Endothelial cell of umbilical vein (primary cell): Measurements from ENCODE around the gene CYB5R4. TPM values are rescaled to one million over a fixed set of nuclear protein-coding genes. Genes with fewer than 3 reads are reported as not detected.

ENCODE experiments used
- BruUV-seq: library from RNA; stranded (reverse); fragments of 400-500 nt; replicated peaks from 2 replicates; lab custom pipeline; 2021; lab: Mats Ljungman, UMichigan
- CTCF ChIA-PET: fragments of 300-600, 350-600 bp; sonication (Branson Sonifier 250); formaldehyde crosslinking; loops from one replicate; lab custom pipeline; 2021; ENCODE audit warnings: antibody characterized with exemption, inconsistent platforms; lab: Charles Lee
- POLR2A ChIA-PET: fragments of 300-600, 350-600 bp; sonication (Branson Sonifier 250); formaldehyde crosslinking; loops from one replicate; lab custom pipeline; 2021; ENCODE audit warnings: antibody characterized with exemption, inconsistent platforms; lab: Charles Lee
- DNase-seq: peaks from one replicate; pipeline ENCODE4 v3.0.0-alpha.2; 2011; ENCODE audit warnings: low read depth, low spot score
- FAIRE-seq: peaks from 2 replicates; lab custom pipeline; 2011; peaks lifted over from hg19 to GRCh38; lab: Jason Lieb, UNC
- H2AFZ ChIP-seq: 2 replicates; pipeline ENCODE4 v1.6.0; 2012; ENCODE audit warnings: low read depth, low read length, control low read depth, inconsistent platforms
- H3K27ac ChIP-seq: 2 replicates; pipeline ENCODE4 v1.5.1; 2011; ENCODE audit warnings: low read depth, mild to moderate bottlenecking, control low read depth, low read length, moderate library complexity; ENCODE audit not compliant: insufficient read depth
- H3K27me3 ChIP-seq, 2 experiments: 2 replicates each; pipeline versions ENCODE4 v1.6.0 to v1.6.1; 2011; ENCODE audit warnings: low read length in 2 of 2, mixed read lengths in 1 of 2; ENCODE audit not compliant: control insufficient read depth in 2 of 2, insufficient read depth in 2 of 2
- H3K36me3 ChIP-seq, 2 experiments: 2 replicates in 1 of 2; 3 replicates in 1 of 2; pipeline ENCODE4 v1.5.1; 2011; ENCODE audit warnings: low read length in 2 of 2, mild to moderate bottlenecking in 1 of 2, moderate library complexity in 1 of 2; ENCODE audit not compliant: control insufficient read depth in 2 of 2, insufficient read depth in 2 of 2; ENCODE audit errors: extremely low read depth in 1 of 2
- H3K4me1 ChIP-seq: 3 replicates; pipeline ENCODE4 v1.5.1; 2011; ENCODE audit warnings: mild to moderate bottlenecking, low read length; ENCODE audit not compliant: control insufficient read depth, insufficient read depth; ENCODE audit errors: extremely low read depth
- H3K4me2 ChIP-seq: 2 replicates; pipeline ENCODE4 v1.6.1; 2011; ENCODE audit warnings: low read length, control low read depth, mixed read lengths; ENCODE audit not compliant: insufficient read depth
- H3K4me3 ChIP-seq, 3 experiments: fragments of 200-600 bp in 1 of 3; sonication (generic), shearing (Covaris generic) in 1 of 3; replicated peaks in 1 of 3; 2 replicates each; pipeline ENCODE4 v1.5.1; 2011 to 2016; ENCODE audit warnings: control low read depth in 3 of 3, low read length in 3 of 3, mild to moderate bottlenecking in 2 of 3, inconsistent platforms in 1 of 3, low read depth in 1 of 3, moderate library complexity in 1 of 3; ENCODE audit not compliant: insufficient read depth in 1 of 3
- H3K79me2 ChIP-seq: 2 replicates; pipeline ENCODE4 v1.6.0; 2012; ENCODE audit warnings: low read length, inconsistent platforms; ENCODE audit not compliant: control insufficient read depth, insufficient read depth
- H3K9ac ChIP-seq: replicated peaks from 2 replicates; pipeline ENCODE3; 2011; ENCODE audit warnings: low read length, control low read depth; ENCODE audit not compliant: insufficient read depth; ENCODE audit errors: extremely low read depth
- H3K9me1 ChIP-seq: replicated peaks from 3 replicates; pipeline ENCODE4 v1.6.0; 2011; ENCODE audit warnings: mild to moderate bottlenecking, low read length; ENCODE audit not compliant: control insufficient read depth, insufficient read depth; ENCODE audit errors: extremely low read depth
- H3K9me3 ChIP-seq: replicated peaks from 2 replicates; pipeline ENCODE4 v1.5.1; 2012; ENCODE audit warnings: low read length, inconsistent platforms; ENCODE audit not compliant: control insufficient read depth, insufficient read depth
- H4K20me1 ChIP-seq: replicated peaks from 2 replicates; pipeline ENCODE3; 2011; ENCODE audit warnings: mild to moderate bottlenecking, low read length; ENCODE audit not compliant: control insufficient read depth, insufficient read depth; ENCODE audit errors: extremely low read depth
- EZH2 ChIP-seq: IDR thresholded peaks from 2 replicates; pipeline ENCODE4 v1.6.1; 2012; ENCODE audit warnings: borderline replicate concordance, low read depth, mild to moderate bottlenecking, moderate library complexity, low read length, inconsistent platforms; ENCODE audit not compliant: severe bottlenecking
- FOS ChIP-seq: IDR thresholded peaks from 2 replicates; pipeline ENCODE4 v1.6.1; 2011; ENCODE audit warnings: mild to moderate bottlenecking, low read length, moderate library complexity, borderline replicate concordance; ENCODE audit not compliant: insufficient read depth
- GATA2 ChIP-seq: IDR thresholded peaks from 2 replicates; pipeline ENCODE4 v1.7.0; 2011; ENCODE audit warnings: low read depth, mild to moderate bottlenecking, moderate library complexity, mixed read lengths, low read length; ENCODE audit not compliant: insufficient read length, insufficient read depth
- JUN ChIP-seq: IDR thresholded peaks from 2 replicates; pipeline ENCODE4 v1.6.1; 2011; ENCODE audit warnings: borderline replicate concordance, low read depth; ENCODE audit not compliant: insufficient read length, insufficient read depth
- MYC ChIP-seq: IDR thresholded peaks from one replicate; pipeline ENCODE4 v1.6.1; 2011; ENCODE audit warnings: mild to moderate bottlenecking, low read depth, low read length
- POLR2A ChIP-seq: IDR thresholded peaks from 2 replicates; pipeline ENCODE4 v1.6.1; 2012; ENCODE audit warnings: low read depth, mild to moderate bottlenecking, control low read depth, low read length
- POLR2AphosphoS5 ChIP-seq: IDR thresholded peaks from 2 replicates; pipeline ENCODE4 v1.6.1; 2012; ENCODE audit warnings: low read depth, mild to moderate bottlenecking, control low read depth, low read length, moderate library complexity; ENCODE audit not compliant: insufficient read depth
- dilution Hi-C: fragments of 300-500 bp; cut with MboI; formaldehyde crosslinking; loops from one replicate; pipeline ENCODE4 v1.15.0; 2019; ENCODE audit warnings: low sequenced_read_pairs; ENCODE audit not compliant: extremely low pct_ligation_motif_present
- intact Hi-C: fragments of 100-400 bp; cut with micrococcal nuclease; formaldehyde crosslinking; loops from one replicate; pipeline ENCODE4 v1.10.0; 2022
- polyA plus RNA-seq, 4 experiments: library from polyadenylated mRNA; depleted of rRNA in 3 of 4; stranded (reverse) in 3 of 4; unstranded in 1 of 4; fragments of >200 nt; gene quantifications; 2 replicates each; pipeline versions ENCODE4 v1.2.1 to v1.2.3, GENCODE V29; 2011 to 2012; ENCODE audit warnings: missing spikeins in 1 of 4
- total RNA-seq: library from RNA; stranded (reverse); gene quantifications from 2 replicates; pipeline ENCODE4 v1.2.3, GENCODE V29; 2021
- TF ChIP-seq, protein P1 (sequence below), 2 donors: IDR thresholded peaks; 1 replicate in 1 of 2; 2 replicates in 1 of 2; pipeline ENCODE4 v1.5.1; 2011; ENCODE audit warnings: low read length in 2 of 2, mild to moderate bottlenecking in 2 of 2, moderate library complexity in 2 of 2, control low read depth in 1 of 2, inconsistent platforms in 1 of 2, low read depth in 1 of 2; ENCODE audit not compliant: insufficient read depth in 1 of 2; ENCODE audit errors: extremely low read depth in 1 of 2
- TF ChIP-seq, protein P2 (sequence below): IDR thresholded peaks from 2 replicates; pipeline ENCODE4 v1.6.1; 2011; ENCODE audit not compliant: insufficient read depth, insufficient read length

Gene CYB5R4
- total and polyA plus RNA-seq, 2 donors (not counting 3 experiments of a cell fraction or from before 2014, with no cell fraction given): 3.1 to 13.4 TPM

DNA sequence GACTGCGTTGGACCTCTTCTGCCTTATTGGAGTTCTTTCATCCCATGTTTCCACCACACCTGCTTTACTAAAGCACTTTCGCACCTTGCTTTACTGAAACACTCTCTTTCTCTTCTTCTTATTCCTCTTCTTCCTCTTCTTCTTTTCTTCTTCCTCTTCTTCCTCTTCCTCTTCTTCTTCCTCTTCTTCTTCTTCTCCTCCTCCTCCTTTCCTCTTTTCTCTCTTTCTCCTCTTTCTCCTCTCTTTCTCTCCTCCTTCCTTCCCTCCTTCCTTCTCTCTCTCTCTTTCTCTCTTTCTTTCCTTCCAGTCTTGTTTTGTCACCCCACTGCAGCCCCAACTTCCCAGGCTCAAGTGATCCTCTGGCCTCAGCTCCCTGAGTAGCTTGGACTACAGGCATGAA lies 10.4 kb upstream of the CYB5R4 start:
- H3K4me2 ChIP-seq: no peak overlapping the region
- TF ChIP-seq POLR2A: no peak
- TF ChIP-seq JUN: no peak
- no peak for TF ChIP-seq MYC
- TF ChIP-seq EZH2: no peak
- TF ChIP-seq, protein P1, sequence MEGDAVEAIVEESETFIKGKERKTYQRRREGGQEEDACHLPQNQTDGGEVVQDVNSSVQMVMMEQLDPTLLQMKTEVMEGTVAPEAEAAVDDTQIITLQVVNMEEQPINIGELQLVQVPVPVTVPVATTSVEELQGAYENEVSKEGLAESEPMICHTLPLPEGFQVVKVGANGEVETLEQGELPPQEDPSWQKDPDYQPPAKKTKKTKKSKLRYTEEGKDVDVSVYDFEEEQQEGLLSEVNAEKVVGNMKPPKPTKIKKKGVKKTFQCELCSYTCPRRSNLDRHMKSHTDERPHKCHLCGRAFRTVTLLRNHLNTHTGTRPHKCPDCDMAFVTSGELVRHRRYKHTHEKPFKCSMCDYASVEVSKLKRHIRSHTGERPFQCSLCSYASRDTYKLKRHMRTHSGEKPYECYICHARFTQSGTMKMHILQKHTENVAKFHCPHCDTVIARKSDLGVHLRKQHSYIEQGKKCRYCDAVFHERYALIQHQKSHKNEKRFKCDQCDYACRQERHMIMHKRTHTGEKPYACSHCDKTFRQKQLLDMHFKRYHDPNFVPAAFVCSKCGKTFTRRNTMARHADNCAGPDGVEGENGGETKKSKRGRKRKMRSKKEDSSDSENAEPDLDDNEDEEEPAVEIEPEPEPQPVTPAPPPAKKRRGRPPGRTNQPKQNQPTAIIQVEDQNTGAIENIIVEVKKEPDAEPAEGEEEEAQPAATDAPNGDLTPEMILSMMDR (IDR thresholded peaks at IDR 0.05; ENCODE audit: extremely low read depth in 1 of 2, insufficient read depth in 1 of 2, low read depth in 1 of 2, low read length in 2 of 2): no peak
- no peak for TF ChIP-seq FOS
- TF ChIP-seq POLR2AphosphoS5: no peak
- no peak for TF ChIP-seq GATA2
- TF ChIP-seq, protein P2, sequence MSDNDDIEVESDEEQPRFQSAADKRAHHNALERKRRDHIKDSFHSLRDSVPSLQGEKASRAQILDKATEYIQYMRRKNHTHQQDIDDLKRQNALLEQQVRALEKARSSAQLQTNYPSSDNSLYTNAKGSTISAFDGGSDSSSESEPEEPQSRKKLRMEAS: no peak
- no peak overlapping the region for H3K9ac ChIP-seq
- no peaks in the 10 kb centered on the region for H3K9me3 ChIP-seq
- H3K9me1 ChIP-seq: no peaks in the 10 kb centered on the region
- H3K4me1 ChIP-seq: peaks cover 13% of the 10 kb centered on the region
- H3K27me3 ChIP-seq: peaks cover 18 to 25% of the 10 kb centered on the region in 2 experiments
- no peak overlapping the region for H2AFZ ChIP-seq
- H3K79me2 ChIP-seq: no peaks in the 10 kb centered on the region
- H3K36me3 ChIP-seq: no peaks in the 10 kb centered on the region
- no peak overlapping the region for H3K27ac ChIP-seq
- intact Hi-C loops: no loop called here
- dilution Hi-C loops: no loop called here
- FAIRE-seq (no peak), DNase-seq (no peak)
- CTCF ChIA-PET: interaction anchor here (1.0 kb wide), 1 partner anchor 10 kb away, joined by 4 read pairs; the partner anchor contains the start of gene CYB5R4
- no peak overlapping the region for H3K4me3 ChIP-seq
- no peaks in the 10 kb centered on the region for H4K20me1 ChIP-seq
- no TSS peak for BruUV-seq
- POLR2A ChIA-PET: no interaction called here
